Liver (tissue), 9 donors: ENCODE results near the gene ANKFY1. TPM values are rescaled to one million over a fixed set of nuclear protein-coding genes. Genes with fewer than 3 reads are reported as not detected.

Source experiments
- DNase-seq: peaks from one replicate; pipeline ENCODE4 v3.0.0-alpha.2; 2017; ENCODE audit warnings: low spot score
- H3K27ac ChIP-seq, 2 donors: one replicate each; pipeline ENCODE4 v1.7.0; 2013; ENCODE audit warnings: inconsistent platforms in 2 of 2, low read length in 2 of 2, control low read depth in 1 of 2, low read depth in 1 of 2, mild to moderate bottlenecking in 1 of 2
- H3K27me3 ChIP-seq, 4 donors: one replicate each; pipeline versions ENCODE4 v1.6.1 to v1.7.0; 2013; ENCODE audit warnings: low read length in 3 of 4, inconsistent platforms in 1 of 4, mild to moderate bottlenecking in 1 of 4, moderate library complexity in 1 of 4; ENCODE audit not compliant: control insufficient read depth in 4 of 4, insufficient read depth in 4 of 4
- H3K36me3 ChIP-seq, 4 donors: one replicate each; pipeline versions ENCODE4 v1.6.1 to v1.7.0; 2013; ENCODE audit warnings: low read length in 3 of 4, mild to moderate bottlenecking in 3 of 4, low read depth in 1 of 4, moderate library complexity in 1 of 4; ENCODE audit not compliant: control insufficient read depth in 4 of 4, insufficient read depth in 3 of 4
- H3K4me1 ChIP-seq, 4 donors: one replicate each; pipeline versions ENCODE4 v1.6.1 to v1.7.0; 2013; ENCODE audit warnings: low read length in 3 of 4, mild to moderate bottlenecking in 3 of 4, moderate library complexity in 1 of 4; ENCODE audit not compliant: control insufficient read depth in 4 of 4, insufficient read depth in 4 of 4
- H3K4me3 ChIP-seq, 3 donors: one replicate each; pipeline versions ENCODE4 v1.6.1 to v1.7.0; 2013; ENCODE audit warnings: low read length in 3 of 3, control low read depth in 1 of 3, low read depth in 1 of 3, mild to moderate bottlenecking in 1 of 3
- H3K9ac ChIP-seq, 2 donors: one replicate each; pipeline ENCODE4 v1.7.0; 2013; ENCODE audit warnings: low read length in 2 of 2, mild to moderate bottlenecking in 2 of 2, moderate library complexity in 2 of 2, control low read depth in 1 of 2, low read depth in 1 of 2
- H3K9me3 ChIP-seq, 4 donors: one replicate each; pipeline versions ENCODE4 v1.6.1 to v1.7.0; 2013; ENCODE audit warnings: low read length in 3 of 4; ENCODE audit not compliant: control insufficient read depth in 4 of 4
- EGR1 ChIP-seq, 2 donors: IDR thresholded peaks; 2 replicates each; pipeline ENCODE4 v1.6.1; 2016 to 2018; ENCODE audit warnings: antibody characterized with exemption in 2 of 2, low read depth in 2 of 2
- FOXA1 ChIP-seq: IDR thresholded peaks from 2 replicates; pipeline ENCODE4 v1.6.1; 2016; ENCODE audit warnings: antibody characterized with exemption
- FOXA2 ChIP-seq: IDR thresholded peaks from 2 replicates; pipeline ENCODE4 v1.6.1; 2016; ENCODE audit warnings: antibody characterized with exemption
- GABPA ChIP-seq, 2 donors: IDR thresholded peaks in 1 of 2; conservative IDR thresholded peaks in 1 of 2; 2 replicates each; pipeline ENCODE4 v1.6.1; 2016; ENCODE audit warnings: antibody characterized with exemption in 2 of 2, mild to moderate bottlenecking in 1 of 2, moderate library complexity in 1 of 2
- HNF4A ChIP-seq, 2 donors: conservative IDR thresholded peaks; 2 replicates each; pipeline ENCODE4 v1.6.1; 2016; ENCODE audit warnings: antibody characterized with exemption in 2 of 2, mild to moderate bottlenecking in 2 of 2
- HNF4G ChIP-seq: IDR thresholded peaks from 2 replicates; pipeline ENCODE4 v1.6.1; 2016; ENCODE audit warnings: antibody characterized with exemption
- JUND ChIP-seq, 2 donors: IDR thresholded peaks; 2 replicates each; pipeline ENCODE4 v1.6.1; 2016; ENCODE audit warnings: antibody characterized with exemption in 2 of 2
- NR2F2 ChIP-seq: IDR thresholded peaks from 2 replicates; pipeline ENCODE4 v1.6.1; 2016; ENCODE audit warnings: antibody characterized with exemption
- RAD21 ChIP-seq, 2 donors: IDR thresholded peaks; 2 replicates each; pipeline ENCODE4 v1.6.1; 2016; ENCODE audit warnings: antibody characterized with exemption in 2 of 2, mild to moderate bottlenecking in 2 of 2
- RXRA ChIP-seq, 2 donors: IDR thresholded peaks; 2 replicates each; pipeline ENCODE4 v1.6.1; 2017 to 2018; ENCODE audit warnings: antibody characterized with exemption in 2 of 2, mild to moderate bottlenecking in 1 of 2
- SP1 ChIP-seq: IDR thresholded peaks from 2 replicates; pipeline ENCODE4 v1.6.1; 2018; ENCODE audit warnings: antibody characterized with exemption, mild to moderate bottlenecking
- TAF1 ChIP-seq: conservative IDR thresholded peaks from 2 replicates; pipeline ENCODE4 v1.6.1; 2016; ENCODE audit warnings: antibody characterized with exemption, mild to moderate bottlenecking
- YY1 ChIP-seq: IDR thresholded peaks from 2 replicates; pipeline ENCODE4 v1.6.1; 2016; ENCODE audit warnings: antibody characterized with exemption, mild to moderate bottlenecking
- ZBTB33 ChIP-seq: IDR thresholded peaks from 2 replicates; pipeline ENCODE4 v1.6.1; 2016; ENCODE audit warnings: antibody characterized with exemption
- WGBS: extraction: QIAGEN DNeasy Blood & Tissue Kit; methylation state at CpG from one replicate; pipeline ENCODE4 v1.1.7; 2013; 5-methylcytosine and 5-hydroxymethylcytosine counted together
- polyA plus RNA-seq, 2 donors: library from polyadenylated mRNA; stranded (reverse) in 1 of 2; unstranded in 1 of 2; fragments of 200-250 nt in 1 of 2; fragments of >200 nt in 1 of 2; fragmentation: Nextera tagmentation in 1 of 2; extraction: Ambion mirVana in 1 of 2; gene quantifications; one replicate each; pipeline versions ENCODE4 v1.2.1 to v1.2.3, GENCODE V29; 2013 to 2015
- total RNA-seq, 2 donors: library from RNA; depleted of rRNA; stranded (reverse); fragments of >200 nt; gene quantifications; one replicate each; pipeline ENCODE4 v1.2.3, GENCODE V29; 2014
- TF ChIP-seq, protein P1 (sequence below): fragments of 150-350 bp; IDR thresholded peaks from 2 replicates; pipeline ENCODE4 v1.5.1; 2017; ENCODE audit warnings: improper control_type of control experiment, low read depth, low read length; ENCODE audit not compliant: missing input control
- TF ChIP-seq, protein P2 (sequence below): IDR thresholded peaks from 2 replicates; pipeline ENCODE4 v1.6.1; 2016; ENCODE audit warnings: antibody characterized with exemption
- TF ChIP-seq, protein P3 (sequence below): IDR thresholded peaks from 2 replicates; pipeline ENCODE4 v1.6.1; 2016; ENCODE audit warnings: antibody characterized with exemption
- TF ChIP-seq, protein P4 (sequence below): IDR thresholded peaks from 2 replicates; pipeline ENCODE4 v1.6.1; 2016; ENCODE audit warnings: antibody characterized with exemption, mild to moderate bottlenecking
- donor health status: healthy.
- donor health status: healthy.
- donor health status: healthy.
- donor health status: healthy.
- donor health status: healthy.

Gene ANKFY1
- total and polyA plus RNA-seq, 4 donors = 6.8 to 38.6 (median 21.9) TPM

GRCh38 chr17:4134721-4135120, 129.1 kb downstream of the ANKFY1 start:
- H3K4me3 ChIP-seq = no peak overlapping the region
- H3K36me3 ChIP-seq = no peaks in the 10 kb centered on the region
- no peaks in the 10 kb centered on the region for H3K9me3 ChIP-seq
- H3K9ac ChIP-seq = no peak overlapping the region
- WGBS = 84% methylated on average over 3 of the region's 3 CpGs
- no peak for DNase-seq
- H3K27ac ChIP-seq = no peak overlapping the region
- TF ChIP-seq FOXA1 = no peak
- TF ChIP-seq, protein P1, sequence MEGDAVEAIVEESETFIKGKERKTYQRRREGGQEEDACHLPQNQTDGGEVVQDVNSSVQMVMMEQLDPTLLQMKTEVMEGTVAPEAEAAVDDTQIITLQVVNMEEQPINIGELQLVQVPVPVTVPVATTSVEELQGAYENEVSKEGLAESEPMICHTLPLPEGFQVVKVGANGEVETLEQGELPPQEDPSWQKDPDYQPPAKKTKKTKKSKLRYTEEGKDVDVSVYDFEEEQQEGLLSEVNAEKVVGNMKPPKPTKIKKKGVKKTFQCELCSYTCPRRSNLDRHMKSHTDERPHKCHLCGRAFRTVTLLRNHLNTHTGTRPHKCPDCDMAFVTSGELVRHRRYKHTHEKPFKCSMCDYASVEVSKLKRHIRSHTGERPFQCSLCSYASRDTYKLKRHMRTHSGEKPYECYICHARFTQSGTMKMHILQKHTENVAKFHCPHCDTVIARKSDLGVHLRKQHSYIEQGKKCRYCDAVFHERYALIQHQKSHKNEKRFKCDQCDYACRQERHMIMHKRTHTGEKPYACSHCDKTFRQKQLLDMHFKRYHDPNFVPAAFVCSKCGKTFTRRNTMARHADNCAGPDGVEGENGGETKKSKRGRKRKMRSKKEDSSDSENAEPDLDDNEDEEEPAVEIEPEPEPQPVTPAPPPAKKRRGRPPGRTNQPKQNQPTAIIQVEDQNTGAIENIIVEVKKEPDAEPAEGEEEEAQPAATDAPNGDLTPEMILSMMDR = no peak
- no peak for TF ChIP-seq FOXA2
- TF ChIP-seq YY1 = no peak
- no peak for TF ChIP-seq HNF4G
- TF ChIP-seq JUND (IDR thresholded peaks at IDR 0.05) = no peak
- TF ChIP-seq, protein P2, sequence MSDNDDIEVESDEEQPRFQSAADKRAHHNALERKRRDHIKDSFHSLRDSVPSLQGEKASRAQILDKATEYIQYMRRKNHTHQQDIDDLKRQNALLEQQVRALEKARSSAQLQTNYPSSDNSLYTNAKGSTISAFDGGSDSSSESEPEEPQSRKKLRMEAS = no peak
- no peak for TF ChIP-seq TAF1
- no peak for TF ChIP-seq ZBTB33
- TF ChIP-seq, protein P3, sequence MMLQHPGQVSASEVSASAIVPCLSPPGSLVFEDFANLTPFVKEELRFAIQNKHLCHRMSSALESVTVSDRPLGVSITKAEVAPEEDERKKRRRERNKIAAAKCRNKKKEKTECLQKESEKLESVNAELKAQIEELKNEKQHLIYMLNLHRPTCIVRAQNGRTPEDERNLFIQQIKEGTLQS = no peak
- no peak for TF ChIP-seq HNF4A (conservative IDR thresholded peaks at IDR 0.05)
- TF ChIP-seq, protein P4, sequence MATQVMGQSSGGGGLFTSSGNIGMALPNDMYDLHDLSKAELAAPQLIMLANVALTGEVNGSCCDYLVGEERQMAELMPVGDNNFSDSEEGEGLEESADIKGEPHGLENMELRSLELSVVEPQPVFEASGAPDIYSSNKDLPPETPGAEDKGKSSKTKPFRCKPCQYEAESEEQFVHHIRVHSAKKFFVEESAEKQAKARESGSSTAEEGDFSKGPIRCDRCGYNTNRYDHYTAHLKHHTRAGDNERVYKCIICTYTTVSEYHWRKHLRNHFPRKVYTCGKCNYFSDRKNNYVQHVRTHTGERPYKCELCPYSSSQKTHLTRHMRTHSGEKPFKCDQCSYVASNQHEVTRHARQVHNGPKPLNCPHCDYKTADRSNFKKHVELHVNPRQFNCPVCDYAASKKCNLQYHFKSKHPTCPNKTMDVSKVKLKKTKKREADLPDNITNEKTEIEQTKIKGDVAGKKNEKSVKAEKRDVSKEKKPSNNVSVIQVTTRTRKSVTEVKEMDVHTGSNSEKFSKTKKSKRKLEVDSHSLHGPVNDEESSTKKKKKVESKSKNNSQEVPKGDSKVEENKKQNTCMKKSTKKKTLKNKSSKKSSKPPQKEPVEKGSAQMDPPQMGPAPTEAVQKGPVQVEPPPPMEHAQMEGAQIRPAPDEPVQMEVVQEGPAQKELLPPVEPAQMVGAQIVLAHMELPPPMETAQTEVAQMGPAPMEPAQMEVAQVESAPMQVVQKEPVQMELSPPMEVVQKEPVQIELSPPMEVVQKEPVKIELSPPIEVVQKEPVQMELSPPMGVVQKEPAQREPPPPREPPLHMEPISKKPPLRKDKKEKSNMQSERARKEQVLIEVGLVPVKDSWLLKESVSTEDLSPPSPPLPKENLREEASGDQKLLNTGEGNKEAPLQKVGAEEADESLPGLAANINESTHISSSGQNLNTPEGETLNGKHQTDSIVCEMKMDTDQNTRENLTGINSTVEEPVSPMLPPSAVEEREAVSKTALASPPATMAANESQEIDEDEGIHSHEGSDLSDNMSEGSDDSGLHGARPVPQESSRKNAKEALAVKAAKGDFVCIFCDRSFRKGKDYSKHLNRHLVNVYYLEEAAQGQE = no peak
- no peak for TF ChIP-seq SP1
- TF ChIP-seq GABPA (IDR thresholded peaks at IDR 0.05 in 1 of 2, conservative IDR thresholded peaks at IDR 0.05 in 1 of 2) = no peak
- no peak for TF ChIP-seq RXRA (IDR thresholded peaks at IDR 0.05)
- no peak for TF ChIP-seq EGR1 (IDR thresholded peaks at IDR 0.05; ENCODE audit: low read depth in 2 of 2)
- no peak for TF ChIP-seq NR2F2
- TF ChIP-seq RAD21 (IDR thresholded peaks at IDR 0.05) = no peak
- H3K27me3 ChIP-seq = no peaks in the 10 kb centered on the region
- peaks cover 0 to 25% (median 20%) of the 10 kb centered on the region in 4 donors for H3K4me1 ChIP-seq
